ENCODE measurements around the gene ITGA1.
"Not testable (repeated sequence)": the region's sequence is repeated elsewhere in the genome, so short reads cannot be mapped to it uniquely, and the experiment has no call there.

Gene ITGA1

DNA sequence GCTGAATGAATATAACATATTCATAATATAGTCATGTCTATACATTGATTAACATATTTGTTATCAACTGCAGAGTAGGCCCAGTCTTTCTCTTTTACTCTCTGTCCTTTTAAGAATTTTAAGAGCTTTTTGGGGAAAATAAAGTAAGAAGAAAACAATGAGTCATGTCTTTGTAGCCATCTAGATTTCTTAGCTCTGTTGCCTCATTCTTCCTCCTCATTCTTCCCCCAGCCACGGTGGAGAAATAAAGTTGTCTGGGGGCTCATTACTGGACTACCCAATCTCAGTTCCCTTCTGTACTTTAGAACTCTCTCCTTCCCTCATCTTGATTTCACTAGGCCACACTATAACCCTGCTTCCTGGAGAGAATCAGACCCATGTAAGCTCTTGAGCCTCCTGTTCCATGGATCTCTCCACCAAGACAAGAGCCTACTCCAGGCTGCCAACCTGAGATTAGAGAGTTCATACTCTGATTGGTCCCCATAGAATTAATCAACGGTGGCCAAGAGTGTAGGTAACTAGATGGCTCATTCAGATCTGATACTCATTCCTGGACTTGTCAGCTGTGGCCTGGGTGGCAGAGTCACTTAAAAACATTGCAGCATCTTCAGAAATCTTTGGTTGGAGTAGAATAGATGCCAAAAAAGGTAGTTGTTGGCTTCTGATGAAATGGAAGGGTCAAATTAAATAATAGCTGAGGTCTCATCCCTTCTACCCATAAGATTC is 44.2 kb downstream of the ITGA1 start:
- no peak for DNase-seq (ENCODE audit: low read depth)

DNA sequence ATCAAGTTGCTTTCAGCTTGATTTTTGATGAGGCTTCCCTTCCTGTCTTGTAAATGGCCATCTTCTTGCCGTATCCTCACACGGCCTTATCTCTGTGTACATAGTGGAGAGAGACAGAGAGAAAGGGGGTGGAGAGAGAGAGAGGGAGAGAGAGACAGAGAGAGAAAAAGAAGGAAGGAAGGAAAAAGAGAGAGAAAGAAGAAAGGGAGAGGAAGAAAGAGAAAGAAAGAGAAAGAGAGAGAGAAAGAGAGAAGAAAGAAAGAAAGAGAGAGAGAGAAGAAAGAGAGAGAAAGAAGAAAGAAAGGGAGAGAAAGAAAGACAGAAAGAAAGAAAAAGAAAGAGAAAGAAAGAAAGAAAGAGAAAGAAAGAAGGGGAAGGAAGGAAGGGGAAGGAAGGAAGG is 46.6 kb downstream of the ITGA1 start:
- DNase-seq (ENCODE audit: low read depth) = no peak

DNA sequence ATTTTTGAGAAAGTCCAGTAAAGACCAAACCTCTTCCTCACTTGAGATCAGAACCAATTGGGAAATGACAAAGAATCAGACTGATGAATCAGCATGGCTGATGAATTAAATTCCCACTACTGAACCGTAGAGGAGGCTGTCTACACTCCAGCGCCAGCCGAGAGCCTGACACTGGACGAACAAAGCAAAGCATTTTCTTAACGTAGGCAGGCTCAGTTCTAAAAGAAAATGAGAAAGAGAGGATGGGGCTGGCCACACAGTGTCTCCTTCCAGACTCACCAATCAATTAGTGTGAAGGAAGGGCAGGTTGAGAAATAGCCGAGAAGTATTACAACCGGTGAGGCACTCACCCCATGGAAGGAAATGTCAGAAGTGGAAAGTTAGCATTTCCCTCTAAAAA is 49.4 kb downstream of the ITGA1 start:
- no peak for DNase-seq (ENCODE audit: low read depth)

DNA sequence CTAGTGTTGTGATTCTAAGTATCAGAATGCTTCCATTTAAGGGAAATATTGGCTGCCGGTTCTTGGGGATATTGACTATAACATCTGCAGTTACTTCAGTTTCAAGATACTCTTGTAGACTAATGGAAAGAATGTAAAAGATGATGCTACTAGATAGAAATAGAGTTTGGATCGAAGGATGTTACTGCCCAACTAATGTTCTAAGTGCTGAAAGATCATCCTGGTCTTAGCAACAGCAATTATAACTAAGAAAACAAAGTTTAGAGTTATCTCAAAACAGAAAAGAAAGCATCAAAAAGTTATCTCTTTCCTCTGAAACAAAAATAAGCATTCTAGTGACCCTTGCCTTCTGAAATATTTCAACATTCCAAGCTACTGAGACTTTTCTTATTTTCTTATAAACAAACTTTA is 49.9 kb downstream of the ITGA1 start:
- DNase-seq (ENCODE audit: low read depth) = no peak

DNA sequence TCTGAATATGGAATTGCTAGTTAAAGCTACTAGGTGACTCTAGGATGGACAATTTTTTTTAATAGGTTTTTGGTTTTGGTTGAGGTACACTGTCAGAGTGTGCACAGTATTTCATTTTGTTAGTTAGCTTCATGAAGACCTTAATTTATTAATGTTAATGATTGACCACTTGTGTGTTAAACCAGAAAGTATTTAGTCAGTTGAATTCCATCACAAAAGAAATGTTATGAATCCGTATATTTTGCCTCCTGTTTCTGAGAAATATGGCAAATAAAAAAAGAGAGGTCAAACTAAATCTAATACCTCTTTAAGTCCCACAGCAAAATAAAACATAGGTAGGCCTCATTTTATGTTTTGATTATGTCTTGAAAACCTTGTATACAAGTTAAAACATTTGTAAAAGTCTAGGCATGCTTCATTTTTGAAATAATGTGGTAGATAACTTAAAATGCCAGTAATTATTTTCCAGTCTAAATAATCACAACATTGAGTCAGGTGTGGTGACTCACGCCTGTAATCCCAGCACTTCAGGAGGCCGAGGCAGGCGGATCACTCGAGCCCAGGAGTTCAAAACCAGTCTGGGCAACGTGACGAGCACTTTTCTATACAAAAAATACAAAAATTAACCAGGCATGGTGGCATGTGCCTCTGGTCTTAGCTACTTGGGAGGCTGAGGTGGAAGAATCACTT is 50.8 kb downstream of the ITGA1 start:
- DNase-seq (ENCODE audit: low read depth) = no peak

DNA sequence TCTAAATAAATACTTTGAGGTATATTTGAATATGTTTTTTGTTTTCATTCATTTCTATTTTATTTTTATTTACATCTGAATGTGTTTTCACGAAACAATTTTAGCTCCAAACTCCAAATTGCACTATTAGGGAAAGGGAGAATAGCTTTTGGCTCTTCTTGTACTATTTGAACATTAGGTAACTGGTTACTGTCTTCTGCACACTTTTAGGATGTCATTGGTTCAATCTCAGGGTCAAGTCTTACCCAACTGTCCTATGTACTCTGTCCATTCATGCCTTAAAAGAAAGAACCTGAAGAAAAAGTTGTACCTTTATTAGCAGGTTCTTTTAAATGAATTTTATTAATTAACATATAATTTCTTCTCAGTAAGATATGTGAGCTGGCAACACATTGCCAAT is 51.6 kb downstream of the ITGA1 start:
- no peak for DNase-seq (ENCODE audit: low read depth)

DNA sequence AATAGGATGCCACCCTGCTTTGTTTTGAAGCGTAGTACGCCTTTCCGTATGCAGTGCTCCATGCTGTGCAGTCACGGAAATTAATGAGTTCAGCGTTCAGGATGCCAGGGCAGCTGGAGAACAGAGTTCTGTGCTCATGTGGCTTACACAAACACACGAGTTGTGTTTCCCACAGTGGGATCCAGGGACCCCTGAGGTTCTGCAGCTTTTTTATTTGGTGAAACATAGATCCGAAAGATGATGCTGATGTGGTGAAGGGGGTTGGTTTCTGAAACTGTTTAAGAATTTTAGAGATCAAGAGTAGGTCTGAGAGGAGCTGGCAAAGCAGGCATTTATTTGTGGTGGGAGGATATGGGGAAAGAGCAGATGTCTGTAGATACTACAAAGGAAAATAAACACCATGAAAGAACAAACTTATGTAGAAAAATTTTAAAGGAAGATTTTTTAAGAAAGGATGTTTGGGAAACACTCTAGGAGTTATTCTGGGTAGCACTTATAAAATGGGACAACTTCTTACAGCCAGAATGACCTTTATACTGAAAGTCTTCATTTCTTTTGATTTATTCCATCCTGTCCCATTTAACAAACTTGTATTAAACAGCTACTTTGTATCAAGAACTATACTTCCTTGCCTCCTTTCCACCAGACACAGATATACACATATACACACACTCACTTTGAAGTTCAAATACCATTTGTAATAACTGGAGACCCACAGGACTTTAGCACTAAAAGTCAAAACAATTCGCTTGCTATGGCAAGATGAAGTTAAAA is 52.7 kb downstream of the ITGA1 start:
- no peak for DNase-seq (ENCODE audit: low read depth)

DNA sequence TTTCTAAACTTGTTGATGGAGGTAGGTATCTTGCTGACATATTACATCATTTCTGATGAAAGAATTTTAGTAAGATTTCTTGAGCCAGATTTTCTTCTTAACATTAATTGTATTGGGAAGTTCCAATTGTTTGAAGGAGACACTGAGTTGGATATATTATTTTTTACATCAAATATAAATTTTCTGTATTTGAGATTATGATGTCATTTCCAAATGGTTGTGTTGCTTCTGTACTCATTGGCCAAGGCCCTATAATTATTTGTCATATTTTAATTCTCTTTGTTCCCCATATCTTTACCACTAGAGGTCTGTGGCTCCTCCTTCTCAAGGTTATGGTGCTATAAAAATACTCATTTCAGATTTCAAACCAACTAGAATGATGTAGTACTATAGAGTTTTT is 53.4 kb downstream of the ITGA1 start:
- no peak for DNase-seq (ENCODE audit: low read depth)

DNA sequence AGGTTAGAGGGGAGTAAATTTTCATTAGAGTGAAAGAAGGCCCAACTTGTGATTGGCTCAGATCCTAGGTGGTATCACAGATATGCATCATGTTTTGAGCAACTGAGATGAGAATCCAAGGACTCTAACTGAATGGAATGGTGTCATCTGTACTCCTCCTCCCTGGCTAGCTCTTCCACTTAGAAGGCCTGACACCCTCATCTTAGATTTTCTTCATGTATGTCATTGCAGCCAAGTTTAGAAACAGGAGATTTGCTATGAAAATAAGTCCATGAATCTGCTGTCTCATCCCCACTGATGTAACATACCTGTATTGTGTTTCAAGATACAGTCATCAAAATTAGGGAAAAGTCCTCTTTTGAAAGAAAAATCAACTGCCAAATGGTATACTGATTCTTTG is 54.4 kb downstream of the ITGA1 start:
- no peak for DNase-seq (ENCODE audit: low read depth)

DNA sequence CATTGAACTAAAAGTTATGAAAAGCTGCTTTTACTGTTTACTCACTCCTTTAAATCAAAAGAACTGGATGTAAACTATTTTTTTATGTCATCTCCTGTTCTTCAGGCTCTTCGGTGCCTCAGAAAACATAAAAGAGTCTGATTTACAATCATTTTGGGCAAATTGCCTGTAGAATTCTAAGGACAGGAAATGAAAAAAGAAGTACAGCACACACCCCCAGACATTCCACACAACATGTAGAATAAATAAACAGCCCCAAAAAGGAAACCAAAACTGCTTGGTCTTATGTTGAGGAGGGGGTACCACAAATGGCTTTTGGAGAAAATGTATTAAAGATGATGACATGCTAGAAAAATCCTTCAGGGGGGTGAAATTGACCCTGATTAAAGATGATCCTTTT is 57.2 kb downstream of the ITGA1 start:
- no peak for DNase-seq (ENCODE audit: low read depth)

DNA sequence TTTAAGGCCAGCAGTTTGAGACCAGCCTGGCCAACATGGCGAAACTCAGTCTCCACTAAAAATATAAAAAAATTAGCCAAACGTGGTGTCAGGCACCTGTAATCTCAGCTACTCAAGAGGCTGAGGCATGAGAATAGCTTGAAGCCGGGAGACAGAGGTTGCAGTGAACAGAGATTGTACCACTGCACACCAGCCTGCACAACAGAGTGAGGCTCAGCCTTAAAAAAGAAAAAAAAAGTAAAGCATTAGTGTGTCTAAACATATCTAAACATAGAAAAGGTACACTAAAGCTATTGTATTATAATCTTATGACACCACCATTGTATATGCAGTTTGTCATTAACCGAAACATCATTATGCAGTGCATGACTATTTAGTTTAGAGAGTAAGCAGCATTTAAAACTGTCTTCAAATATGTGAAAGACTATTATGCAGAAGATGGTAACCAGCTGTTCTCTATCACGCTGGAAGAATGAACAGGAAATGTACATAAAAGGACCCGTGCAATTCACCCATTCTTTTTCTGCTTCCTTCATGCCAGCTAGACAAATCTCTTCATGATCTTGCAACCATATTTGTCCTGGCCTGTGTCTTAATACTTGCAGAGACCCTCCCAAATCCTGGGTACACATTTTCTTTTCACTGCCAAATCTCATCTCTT is 58.6 kb downstream of the ITGA1 start:
- DNase-seq (ENCODE audit: low read depth) = no peak

DNA sequence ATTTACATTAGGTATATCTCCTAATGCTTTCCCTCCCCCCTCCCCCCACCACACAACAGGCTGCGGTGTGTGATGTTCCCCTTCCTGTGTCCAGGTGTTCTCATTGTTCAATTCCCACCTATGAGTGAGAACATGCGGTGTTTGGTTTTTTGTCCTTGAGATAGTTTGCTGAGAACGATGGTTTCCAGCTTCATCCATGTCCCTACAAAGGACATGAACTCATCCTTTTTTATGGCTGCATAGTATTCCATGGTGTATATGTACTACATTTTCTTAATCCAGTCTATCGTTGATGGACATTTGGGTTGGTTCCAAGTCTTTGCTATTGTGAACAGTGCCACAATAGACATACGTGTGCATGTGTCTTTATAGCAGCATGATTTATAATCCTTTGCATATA is 61.0 kb downstream of the ITGA1 start:
- DNase-seq (ENCODE audit: low read depth) = not testable (repeated sequence)

DNA sequence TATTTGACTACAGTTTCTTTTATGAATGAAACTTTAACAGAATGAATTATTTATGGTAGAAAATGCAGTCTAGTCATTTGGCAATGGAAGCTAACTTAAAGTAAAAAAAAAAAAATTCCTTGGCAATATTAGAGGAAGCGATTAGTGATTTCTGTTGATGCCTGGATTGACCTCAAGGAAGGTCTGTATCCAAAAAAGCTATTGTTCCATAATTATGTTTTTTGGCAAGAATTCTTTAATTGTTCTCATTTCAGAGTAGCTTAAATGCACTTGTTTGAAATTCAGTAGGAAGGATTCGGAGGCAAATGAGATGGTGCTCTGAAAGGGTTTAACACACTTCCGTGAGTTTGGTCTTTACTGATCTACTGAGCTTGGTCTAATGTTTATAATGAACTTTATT is 61.8 kb downstream of the ITGA1 start:
- DNase-seq (ENCODE audit: low read depth) = no peak

DNA sequence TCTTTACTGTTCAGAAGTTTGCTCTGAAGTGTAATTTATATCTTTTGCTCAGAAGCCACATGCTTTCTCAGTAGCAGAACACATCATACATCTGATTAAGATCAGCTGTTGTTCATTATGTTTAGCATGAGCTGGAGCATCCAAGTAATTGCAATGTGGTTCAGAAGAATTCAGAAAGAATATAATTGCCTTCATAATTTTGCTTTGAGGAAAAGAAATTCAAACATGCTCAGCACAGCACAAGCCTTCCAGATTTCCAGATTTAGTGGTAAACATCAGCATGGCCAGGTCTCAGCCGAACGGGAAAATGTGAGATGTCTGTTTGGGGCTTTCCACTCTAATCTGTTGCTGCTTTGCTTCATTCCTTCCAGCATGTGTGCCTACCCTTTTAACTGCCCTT is 65.9 kb downstream of the ITGA1 start:
- no peak for DNase-seq (ENCODE audit: low read depth)

DNA sequence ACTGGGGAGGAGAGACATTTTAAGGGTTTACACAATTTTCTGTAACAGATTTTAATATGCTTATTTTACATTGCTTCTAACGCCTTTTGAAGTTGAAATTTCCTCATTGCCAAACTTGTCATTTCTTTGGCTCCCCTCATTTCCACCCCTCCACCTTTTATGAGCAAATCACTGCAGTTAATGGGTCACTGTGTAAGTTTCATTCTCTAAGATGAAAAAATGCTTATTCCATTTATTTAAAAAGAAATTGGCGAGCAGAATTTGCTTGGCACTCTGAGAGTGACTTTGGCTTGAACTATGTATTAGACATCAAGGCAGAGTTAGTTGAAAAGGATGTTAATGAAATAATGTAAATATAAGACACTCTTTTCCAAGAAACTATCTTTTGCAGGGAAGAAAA is 66.6 kb downstream of the ITGA1 start:
- DNase-seq (ENCODE audit: low read depth) = no peak

DNA sequence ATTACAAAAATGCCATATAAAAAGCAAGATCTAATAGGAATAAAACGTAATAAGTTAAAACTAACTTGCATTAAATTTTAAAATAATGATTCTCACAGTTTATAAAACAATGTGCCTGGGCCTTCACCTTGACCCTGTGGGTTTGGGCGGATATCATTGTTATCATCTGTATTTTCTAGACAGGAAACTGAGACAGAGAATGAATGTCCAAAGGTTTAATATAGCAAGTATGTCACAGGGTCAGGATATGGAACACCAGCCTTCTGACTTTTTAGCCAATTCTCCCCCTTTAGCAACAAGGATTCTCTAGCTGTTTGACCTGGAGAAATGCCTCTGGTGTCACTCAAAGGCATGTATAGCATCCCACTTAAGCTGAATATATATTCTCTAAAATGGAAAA is 67.2 kb downstream of the ITGA1 start:
- DNase-seq (ENCODE audit: low read depth) = no peak

DNA sequence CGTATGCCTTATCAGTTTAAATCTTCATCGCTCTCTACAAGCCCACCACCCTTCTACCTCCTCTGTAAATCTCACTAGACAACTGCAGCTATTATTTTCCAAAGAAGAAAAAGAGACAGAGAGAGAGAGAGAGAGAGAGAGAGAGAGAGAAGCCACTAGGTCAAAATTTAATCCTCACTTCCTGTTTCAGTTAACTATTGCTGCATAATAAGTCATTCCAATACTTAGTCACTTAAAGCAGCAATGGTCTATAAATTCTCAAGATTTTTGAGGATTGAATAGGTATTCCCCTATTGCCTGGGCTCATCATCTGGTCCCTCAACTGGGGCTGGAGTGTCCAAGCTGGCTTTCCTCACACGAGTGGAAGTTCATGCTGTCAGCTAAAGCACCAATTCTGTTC is 68.8 kb downstream of the ITGA1 start:
- no peak for DNase-seq (ENCODE audit: low read depth)

DNA sequence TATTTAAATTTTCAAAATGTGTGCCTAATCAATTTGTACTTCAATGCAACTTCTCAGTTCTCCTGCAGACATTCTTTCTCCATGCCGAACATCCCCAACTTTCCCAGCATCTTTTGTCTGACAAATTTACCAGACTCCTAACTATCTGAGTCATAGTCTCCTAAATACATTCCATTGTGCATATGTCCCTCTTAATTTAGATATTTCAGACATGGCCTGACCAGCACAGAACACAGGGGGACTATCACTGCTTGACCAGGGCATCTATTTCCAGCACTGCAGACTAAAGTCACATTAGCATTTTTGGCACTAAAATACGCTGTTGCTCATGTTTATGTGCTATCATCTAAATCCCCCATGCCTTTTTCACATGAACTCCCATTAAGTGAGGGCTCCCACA is 71.9 kb downstream of the ITGA1 start:
- no peak for DNase-seq (ENCODE audit: low read depth)

DNA sequence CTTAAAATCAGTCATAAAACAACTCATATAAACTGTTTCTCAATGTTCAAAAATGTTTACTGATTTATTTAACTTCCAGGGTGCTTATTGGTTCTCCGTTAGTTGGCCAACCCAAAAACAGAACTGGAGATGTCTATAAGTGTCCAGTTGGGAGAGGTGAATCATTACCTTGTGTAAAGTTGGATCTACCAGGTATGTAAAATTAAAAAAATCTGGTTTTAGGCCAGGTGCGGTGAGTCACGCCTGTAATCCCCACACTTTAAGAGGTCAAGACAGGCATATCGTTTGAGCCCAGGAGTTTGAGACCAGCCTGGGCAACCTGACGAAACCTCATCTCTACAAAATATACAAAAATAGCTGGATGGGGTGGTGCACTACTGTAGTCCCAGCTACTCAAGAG is 73.7 kb downstream of the ITGA1 start:
- no peak for DNase-seq (ENCODE audit: low read depth)

DNA sequence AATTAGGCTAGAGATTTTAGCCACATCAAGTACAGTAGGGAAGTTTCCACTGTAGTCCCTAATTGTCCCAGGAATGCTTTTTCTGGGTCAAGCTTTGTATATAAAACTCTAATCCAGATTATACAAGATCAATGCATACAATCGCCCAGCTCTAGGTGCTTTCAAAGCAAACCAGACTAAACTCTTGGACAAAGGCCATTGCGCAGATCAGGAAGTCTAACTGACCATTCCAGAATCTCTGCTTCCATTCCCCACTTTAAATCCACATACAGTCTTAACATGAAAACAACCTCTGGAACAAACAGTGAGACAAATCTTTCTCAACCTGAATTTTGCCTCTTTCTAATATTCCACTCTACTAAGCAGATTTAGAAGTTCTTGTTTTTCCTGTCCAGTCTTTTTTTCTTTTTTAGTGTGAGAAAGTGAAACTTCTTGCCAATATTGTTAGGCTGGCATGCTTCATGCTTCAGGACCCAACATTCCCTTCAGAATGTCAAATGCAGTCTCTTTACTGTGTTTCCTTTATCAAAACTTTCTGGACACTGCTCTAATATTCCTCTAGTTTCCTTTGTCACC is 76.1 kb downstream of the ITGA1 start:
- no peak for DNase-seq (ENCODE audit: low read depth)

DNA sequence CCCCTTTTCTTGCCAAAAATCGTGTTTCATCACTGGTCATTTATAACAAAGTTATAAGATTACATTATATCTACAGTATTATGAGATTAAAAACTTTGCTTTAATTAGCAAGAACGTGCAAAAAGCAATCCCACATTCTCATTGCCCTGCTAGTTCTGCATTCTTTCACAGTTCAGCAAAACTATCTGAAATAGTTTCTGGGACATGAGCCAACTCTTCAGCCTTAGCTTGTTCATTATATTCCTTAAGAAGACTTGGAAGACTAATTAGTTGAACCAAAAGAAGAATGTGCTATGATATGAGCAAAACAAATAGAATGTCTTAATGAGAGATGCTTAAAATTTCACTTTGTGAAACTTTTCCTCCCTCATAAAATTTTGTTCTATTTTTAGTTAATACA is 76.7 kb downstream of the ITGA1 start:
- DNase-seq (ENCODE audit: low read depth) = no peak

DNA sequence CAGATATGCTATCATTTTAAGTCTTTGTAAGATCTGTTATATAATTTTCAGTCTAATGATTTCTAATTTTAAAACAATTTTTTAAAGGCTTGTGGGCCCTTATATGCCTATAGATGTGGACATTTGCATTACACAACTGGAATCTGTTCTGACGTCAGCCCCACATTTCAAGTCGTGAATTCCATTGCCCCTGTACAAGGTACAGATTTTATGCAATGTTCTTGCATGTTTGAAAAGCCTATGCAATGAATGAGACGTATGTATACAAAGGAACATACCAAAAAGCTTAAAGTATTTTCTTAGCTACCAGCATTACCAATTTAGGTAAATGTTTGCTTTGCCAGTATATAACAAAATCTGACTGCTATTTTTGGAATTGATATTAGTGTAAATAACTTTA is 77.2 kb downstream of the ITGA1 start:
- no peak for DNase-seq (ENCODE audit: low read depth)

Data from activated gamma-delta T cell treated with anti-CD3 and anti-CD28 coated beads, Interleukin-2, amount 50 U/mL, for 16 hours (primary cell).